SK-N-SH (cell line): ENCODE data around the gene ALX3. TPM values are rescaled to one million over a fixed set of nuclear protein-coding genes. Genes with fewer than 3 reads are reported as not detected.

Source experiments
- CTCF ChIA-PET: fragments of 300-600, 350-600 bp; formaldehyde crosslinking; extraction: SDS; loops from one replicate; lab custom pipeline; 2021; lab: Yijun Ruan, JAX
- POLR2A ChIA-PET: fragments of 350-600 bp; sonication (Branson Sonifier 250); formaldehyde crosslinking; extraction: SDS; loops from one replicate; lab custom pipeline; 2020; ENCODE audit warnings: antibody characterized with exemption, inconsistent platforms; lab: Yijun Ruan, JAX
- DNase-seq: peaks from one replicate; pipeline ENCODE4 v3.0.0; 2012
- H2AFZ ChIP-seq: fragments of 200-600 bp; sonication (generic); 2 replicates; pipeline ENCODE4 v1.8.1; 2016; ENCODE audit warnings: antibody characterized with exemption, mild to moderate bottlenecking, low read depth
- H3F3A ChIP-seq: fragments of 200-600 bp; sonication (generic); replicated peaks from 2 replicates; pipeline ENCODE3; 2016; ENCODE audit warnings: antibody characterized with exemption, mild to moderate bottlenecking; ENCODE audit not compliant: insufficient read depth
- H3K27ac ChIP-seq, 2 experiments: fragments of 200-500 bp in 1 of 2; fragments of 200-600 bp in 1 of 2; sonication (Bioruptor generic) in 1 of 2; sonication (generic), shearing (Covaris generic) in 1 of 2; 2 replicates each; pipeline versions ENCODE4 v1.5.1 to v1.6.1; 2014 to 2016; ENCODE audit warnings: low read depth in 2 of 2, inconsistent platforms in 1 of 2, low read length in 1 of 2, mild to moderate bottlenecking in 1 of 2, mixed read lengths in 1 of 2
- H3K27me3 ChIP-seq: fragments of 200-600 bp; sonication (generic), shearing (Covaris generic); 2 replicates; pipeline ENCODE4 v1.6.1; 2016; ENCODE audit warnings: mixed run types; ENCODE audit not compliant: insufficient read depth
- H3K36me3 ChIP-seq, 2 experiments: fragments of 200-500 bp in 1 of 2; fragments of 200-600 bp in 1 of 2; sonication (Bioruptor generic) in 1 of 2; sonication (generic) in 1 of 2; replicated peaks in 1 of 2; 2 replicates each; pipeline versions ENCODE3 to v1.5.1; 2014 to 2016; ENCODE audit warnings: low read length in 1 of 2, mild to moderate bottlenecking in 1 of 2; ENCODE audit not compliant: insufficient read depth in 2 of 2, control insufficient read depth in 1 of 2
- H3K4me1 ChIP-seq, 2 experiments: fragments of 200-500 bp in 1 of 2; fragments of 200-600 bp in 1 of 2; sonication (Bioruptor generic) in 1 of 2; sonication (generic), shearing (Covaris generic) in 1 of 2; 2 replicates each; pipeline versions ENCODE4 v1.5.1 to v1.6.1; 2014 to 2016; ENCODE audit warnings: low read depth in 1 of 2, low read length in 1 of 2, mixed run types in 1 of 2; ENCODE audit not compliant: insufficient read depth in 2 of 2, control insufficient read depth in 1 of 2
- H3K4me2 ChIP-seq: fragments of 200-600 bp; sonication (generic), shearing (Covaris generic); 2 replicates; pipeline ENCODE4 v1.6.1; 2017; ENCODE audit warnings: mixed run types
- H3K4me3 ChIP-seq, 2 experiments: fragments of 200-500 bp in 1 of 2; fragments of 200-600 bp in 1 of 2; sonication (Bioruptor generic) in 1 of 2; sonication (generic), shearing (Covaris generic) in 1 of 2; 2 replicates each; pipeline versions ENCODE4 v1.5.1 to v1.8.1; 2014 to 2016; ENCODE audit warnings: low read depth in 2 of 2, inconsistent platforms in 1 of 2, low read length in 1 of 2, mild to moderate bottlenecking in 1 of 2, mixed read lengths in 1 of 2, moderate library complexity in 1 of 2
- H3K79me2 ChIP-seq: fragments of 200-600 bp; sonication (generic); 2 replicates; pipeline ENCODE4 v1.8.1; 2017; ENCODE audit warnings: mild to moderate bottlenecking; ENCODE audit not compliant: insufficient read depth
- H3K9ac ChIP-seq: fragments of 200-600 bp; sonication (generic); 2 replicates; pipeline ENCODE4 v1.6.1; 2017; ENCODE audit warnings: mixed run types
- H3K9me2 ChIP-seq: fragments of 200-600 bp; sonication (generic); 2 replicates; pipeline ENCODE4 v1.6.1; 2017; ENCODE audit warnings: mixed run types
- H3K9me3 ChIP-seq: fragments of 200-600 bp; sonication (generic); 2 replicates; pipeline ENCODE4 v1.6.1; 2017; ENCODE audit warnings: mixed run types, mild to moderate bottlenecking, moderate library complexity
- H4K20me1 ChIP-seq: fragments of 200-600 bp; sonication (generic); 2 replicates; pipeline ENCODE4 v1.6.1; 2017; ENCODE audit warnings: mild to moderate bottlenecking, mixed run types; ENCODE audit not compliant: insufficient read depth
- CHD2 ChIP-seq: fragments of 150-350 bp; IDR thresholded peaks from 2 replicates; pipeline ENCODE4 v1.6.1; 2018; ENCODE audit warnings: low read length; ENCODE audit not compliant: partially characterized antibody
- CTCF ChIP-seq: fragments of 200-600 bp; sonication (generic); IDR thresholded peaks from 2 replicates; pipeline ENCODE4 v1.6.1; 2017; ENCODE audit warnings: antibody characterized with exemption, mild to moderate bottlenecking, moderate library complexity
- ELF1 ChIP-seq: IDR thresholded peaks from 2 replicates; pipeline ENCODE4 v1.4.0; 2012
- EP300 ChIP-seq, 2 experiments: IDR thresholded peaks; 2 replicates each; pipeline versions ENCODE4 v1.4.0 to v1.6.1; 2012; ENCODE audit warnings: borderline replicate concordance in 1 of 2, low read depth in 1 of 2, low read length in 1 of 2
- FOSL2 ChIP-seq: IDR thresholded peaks from 2 replicates; pipeline ENCODE4 v1.4.0; 2012; ENCODE audit warnings: low read depth, mild to moderate bottlenecking, moderate library complexity, borderline replicate concordance
- FOXM1 ChIP-seq: IDR thresholded peaks from 2 replicates; pipeline ENCODE4 v1.4.0; 2012; ENCODE audit warnings: low read depth, mild to moderate bottlenecking
- IRF3 ChIP-seq: fragments of 150-350 bp; IDR thresholded peaks from 2 replicates; pipeline ENCODE4 v1.6.1; 2016; ENCODE audit warnings: mild to moderate bottlenecking, low read depth, low read length
- MEF2A ChIP-seq: IDR thresholded peaks from 2 replicates; pipeline ENCODE4 v1.4.0; 2012; ENCODE audit warnings: low read depth, borderline replicate concordance
- MXI1 ChIP-seq: IDR thresholded peaks from 2 replicates; pipeline ENCODE4 v1.6.1; 2012; ENCODE audit warnings: mild to moderate bottlenecking, low read depth, low read length, improper control_type of control experiment
- PBX3 ChIP-seq: IDR thresholded peaks from 2 replicates; pipeline ENCODE4; 2012
- RAD21 ChIP-seq: IDR thresholded peaks from 2 replicates; pipeline ENCODE4 v1.6.1; 2012; ENCODE audit warnings: mild to moderate bottlenecking, low read length
- RXRA ChIP-seq: IDR thresholded peaks from 2 replicates; pipeline ENCODE4 v1.4.0; 2012; ENCODE audit warnings: low read depth, mild to moderate bottlenecking, borderline replicate concordance
- SIN3A ChIP-seq: IDR thresholded peaks from 2 replicates; pipeline ENCODE4 v1.6.1; 2012; ENCODE audit warnings: low read depth, mild to moderate bottlenecking, low read length, moderate library complexity, borderline replicate concordance
- TCF12 ChIP-seq: IDR thresholded peaks from 2 replicates; pipeline ENCODE4 v1.4.0; 2012
- TEAD4 ChIP-seq: IDR thresholded peaks from 2 replicates; pipeline ENCODE4 v1.4.0; 2012; ENCODE audit warnings: mild to moderate bottlenecking, borderline replicate concordance; ENCODE audit not compliant: insufficient read depth
- ZBTB33 ChIP-seq: IDR thresholded peaks from 2 replicates; pipeline ENCODE4 v1.4.0; 2012; ENCODE audit warnings: low read depth, borderline replicate concordance
- WGBS: methylation state at CpG from one replicate; pipeline ENCODE4 v1.1.6; 2017; ENCODE audit warnings: low lambda C conversion rate; 5-methylcytosine and 5-hydroxymethylcytosine counted together
- polyA plus RNA-seq, 3 experiments: library from polyadenylated mRNA; depleted of rRNA; stranded (reverse); fragments of >200 nt; gene quantifications; 2 replicates each; pipeline ENCODE4 v1.2.3, GENCODE V29; 2012

The ALX3 gene
- polyA plus RNA-seq, 1 of the 3 experiments (the other 2 are of a cell fraction), result not detected

GRCh38 chr1:110051262-110051648 lies 19.2 kb downstream of the ALX3 start:
- Histone ChIP-seq H3K9me3 (no peaks in the 10 kb centered on the region), H3K36me3 (peaks cover 58 to 91% of the 10 kb centered on the region in 2 experiments), H2AFZ (no peak overlapping the region), H3K4me2 (peak overlapping the region; percentile 20; the same call in 1 of the 2 replicates), H3K9me2 (no peaks in the 10 kb centered on the region), H3K9ac (no peak overlapping the region), H3K4me1 (peaks cover 35 to 60% of the 10 kb centered on the region in 2 experiments), H3K79me2 (no peaks in the 10 kb centered on the region; the same call in 1 of the 2 replicates), H3F3A (peaks cover 24% of the 10 kb centered on the region), H4K20me1 (no peaks in the 10 kb centered on the region; the same call in 1 of the 2 replicates), H3K27me3 (no peaks in the 10 kb centered on the region), H3K4me3 (no peak overlapping the region), H3K27ac (peak overlapping the region; percentile 12 to 91)
- 63% methylated on average over 2 of the region's 2 CpGs for WGBS
- ChIA-PET CTCF (interaction anchor here (1.0 to 42.0 kb wide), 15 partner anchors 10 to 275 kb away, joined by 3 to 1768 read pairs (median 13); partner anchors contain the start of genes AHCYL1, KCNC4, STRIP1 and UBL4B), POLR2A (interaction anchor here (0.8 to 2.2 kb wide), 4 partner anchors 9 to 56 kb away, joined by 3 to 16 read pairs (median 4); partner anchors contain the start of gene STRIP1)
- TF ChIP-seq ELF1 (no peak), MXI1 (no peak), PBX3 (no peak), FOXM1 (no peak)
- no peak for DNase-seq

- DNase-seq, result no peak
- ChIA-PET POLR2A (interaction anchor here (0.8 to 2.2 kb wide), 8 partner anchors 9 to 57 kb away, joined by 3 to 16 read pairs (median 4); partner anchors contain the start of gene STRIP1), CTCF (interaction anchor here (0.6 to 42.0 kb wide), 19 partner anchors 10 to 288 kb away, joined by 3 to 1768 read pairs (median 6); partner anchors contain the start of genes AHCYL1, KCNC4, RBM15 and STRIP1)
- no peak for TF ChIP-seq TEAD4
- TF ChIP-seq SIN3A, result no peak
- no peak for TF ChIP-seq EP300 (IDR thresholded peaks at IDR 0.05; ENCODE audit: borderline replicate concordance in 1 of 2, low read depth in 1 of 2, low read length in 1 of 2)
- no peak for TF ChIP-seq RXRA
- TF ChIP-seq MEF2A, result no peak
- no peak for TF ChIP-seq RAD21
- no peak for TF ChIP-seq FOSL2
- TF ChIP-seq IRF3, result no peak
- TF ChIP-seq PBX3, result no peak
- TF ChIP-seq ELF1, result no peak
- no peak for TF ChIP-seq CTCF
- TF ChIP-seq TCF12, result no peak
- no peak for TF ChIP-seq ZBTB33
- TF ChIP-seq CHD2, result no peak
- H3K36me3 ChIP-seq, result peaks cover 58 to 89% of the 10 kb centered on the region in 2 experiments
- H2AFZ ChIP-seq, result no peak overlapping the region
- no peaks in the 10 kb centered on the region for H3K9me3 ChIP-seq
- H3K27me3 ChIP-seq, result no peaks in the 10 kb centered on the region
- H3F3A ChIP-seq, result peaks cover 19% of the 10 kb centered on the region
- H3K9me2 ChIP-seq, result no peaks in the 10 kb centered on the region
- peak overlapping the region; percentile 12 to 91 for H3K27ac ChIP-seq
- H3K4me2 ChIP-seq, result peak overlapping the region; percentile 20; the same call in 1 of the 2 replicates
- WGBS, result 73% methylated on average over 4 of the region's 4 CpGs
- peaks cover 29 to 56% of the 10 kb centered on the region in 2 experiments for H3K4me1 ChIP-seq
- H3K9ac ChIP-seq, result no peak overlapping the region
- no peaks in the 10 kb centered on the region; the same call in 1 of the 2 replicates for H3K79me2 ChIP-seq
- no peak overlapping the region for H3K4me3 ChIP-seq
- no peaks in the 10 kb centered on the region for H4K20me1 ChIP-seq
Observed at GRCh38 chr1:110050602-110051261, 19.7 kb downstream of the ALX3 start.
